WERI-Rb-1 (cell line): ENCODE measurements around the gene LPP.

Experiments
- DNase-seq: peaks from one replicate; pipeline ENCODE4 v3.0.0-alpha.2; 2020
- H3K27ac ChIP-seq: fragments of 250-450 bp; sonication (Bioruptor Pico); 2 replicates; pipeline ENCODE4 v1.5.1; 2020; ENCODE audit warnings: mild to moderate bottlenecking, moderate library complexity
- H3K27me3 ChIP-seq: fragments of 250-450 bp; sonication (Bioruptor Pico); 2 replicates; pipeline ENCODE4 v1.5.1; 2021; ENCODE audit warnings: mild to moderate bottlenecking, low read depth, moderate library complexity; ENCODE audit not compliant: insufficient read depth, severe bottlenecking
- H3K36me3 ChIP-seq: fragments of 250-450 bp; sonication (Bioruptor Pico); 2 replicates; pipeline ENCODE4 v1.5.1; 2020; ENCODE audit warnings: mild to moderate bottlenecking, moderate library complexity
- H3K4me3 ChIP-seq: 2 replicates; pipeline ENCODE4 v1.5.1; 2011; ENCODE audit warnings: low read depth, mild to moderate bottlenecking, control low read depth, low read length
- H3K9me3 ChIP-seq: fragments of 250-450 bp; sonication (Bioruptor Pico); 2 replicates; pipeline ENCODE4 v1.5.1; 2021; ENCODE audit warnings: mild to moderate bottlenecking, moderate library complexity; ENCODE audit not compliant: severe bottlenecking
- CTCF ChIP-seq: IDR thresholded peaks from 2 replicates; pipeline ENCODE4 v1.5.1; 2011; ENCODE audit warnings: low read depth, mild to moderate bottlenecking, control low read depth, inconsistent platforms, low read length

The LPP gene

GRCh38 chr3:188817935-188818269 is 663.9 kb downstream of the LPP start:
- no peak for DNase-seq
- Histone ChIP-seq H3K4me3 (no peak overlapping the region), H3K27me3 (no peaks in the 10 kb centered on the region), H3K9me3 (no peaks in the 10 kb centered on the region), H3K27ac (no peak overlapping the region), H3K36me3 (no peaks in the 10 kb centered on the region)
- TF ChIP-seq CTCF: no peak

- no peak for DNase-seq
- Histone ChIP-seq H3K4me3 (no peak overlapping the region), H3K27ac (no peak overlapping the region), H3K27me3 (no peaks in the 10 kb centered on the region), H3K36me3 (no peaks in the 10 kb centered on the region), H3K9me3 (no peaks in the 10 kb centered on the region)
- TF ChIP-seq CTCF: no peak
Observed at GRCh38 chr3:188818282-188818681, 664.3 kb downstream of the LPP start.

- DNase-seq: no peak
- Histone ChIP-seq H3K27me3 (no peaks in the 10 kb centered on the region), H3K4me3 (no peak overlapping the region), H3K9me3 (no peaks in the 10 kb centered on the region), H3K36me3 (no peaks in the 10 kb centered on the region), H3K27ac (no peak overlapping the region)
- TF ChIP-seq CTCF: no peak
Observed at GRCh38 chr3:188819939-188820338, 666.0 kb downstream of the LPP start.

GRCh38 chr3:188822004-188822403 is 668.0 kb downstream of the LPP start:
- no peak for DNase-seq
- no peak for TF ChIP-seq CTCF
- Histone ChIP-seq H3K36me3 (no peaks in the 10 kb centered on the region), H3K9me3 (no peaks in the 10 kb centered on the region), H3K4me3 (no peak overlapping the region), H3K27ac (no peak overlapping the region), H3K27me3 (no peaks in the 10 kb centered on the region)

GRCh38 chr3:188822411-188822810 is 668.5 kb downstream of the LPP start:
- Histone ChIP-seq H3K9me3 (no peaks in the 10 kb centered on the region), H3K36me3 (no peaks in the 10 kb centered on the region), H3K27ac (no peak overlapping the region), H3K4me3 (no peak overlapping the region), H3K27me3 (no peaks in the 10 kb centered on the region)
- DNase-seq: no peak
- no peak for TF ChIP-seq CTCF

- H3K27me3 ChIP-seq: no peaks in the 10 kb centered on the region
- TF ChIP-seq CTCF: no peak
- H3K9me3 ChIP-seq: no peaks in the 10 kb centered on the region
- H3K27ac ChIP-seq: no peak overlapping the region
- no peaks in the 10 kb centered on the region for H3K36me3 ChIP-seq
- no peak for DNase-seq
- no peak overlapping the region for H3K4me3 ChIP-seq
Observed at GRCh38 chr3:188824566-188824965, 670.6 kb downstream of the LPP start.
